DOHH2 (cell line): ENCODE results near the gene SLC7A11.

Experiments
- H3F3A ChIP-seq: fragments of 200-600 bp; sonication (generic), shearing (Covaris generic); 2 replicates; pipeline ENCODE4 v1.6.0; 2016; ENCODE audit warnings: antibody characterized with exemption, mild to moderate bottlenecking; ENCODE audit not compliant: control insufficient read depth, insufficient read depth
- H3K27ac ChIP-seq: fragments of 200-600 bp; sonication (generic); 2 replicates; pipeline ENCODE4 v1.5.1; 2014; ENCODE audit warnings: low read depth, mild to moderate bottlenecking, low read length, moderate library complexity
- H3K27me3 ChIP-seq: fragments of 200-600 bp; sonication (generic); 2 replicates; pipeline ENCODE4 v1.6.1; 2014; ENCODE audit warnings: mild to moderate bottlenecking, low read length, mixed read lengths; ENCODE audit not compliant: control insufficient read depth
- H3K36me3 ChIP-seq: fragments of 200-600 bp; sonication (generic); 2 replicates; pipeline ENCODE4 v1.6.1; 2014; ENCODE audit warnings: mild to moderate bottlenecking, low read length, moderate library complexity, mixed read lengths; ENCODE audit not compliant: control insufficient read depth
- H3K4me1 ChIP-seq: fragments of 200-600 bp; sonication (generic); 2 replicates; pipeline ENCODE4 v1.6.1; 2014; ENCODE audit warnings: mild to moderate bottlenecking, low read length, mixed read lengths; ENCODE audit not compliant: control insufficient read depth
- H3K4me2 ChIP-seq: fragments of 200-600 bp; sonication (generic); 2 replicates; pipeline ENCODE4 v1.6.0; 2014; ENCODE audit warnings: mild to moderate bottlenecking, low read length, moderate library complexity
- H3K4me3 ChIP-seq: fragments of 200-600 bp; sonication (generic); 2 replicates; pipeline ENCODE4 v1.5.1; 2014; ENCODE audit warnings: mild to moderate bottlenecking, low read length, mixed read lengths
- H3K79me2 ChIP-seq: fragments of 200-600 bp; sonication (generic); 2 replicates; pipeline ENCODE4 v1.6.1; 2014; ENCODE audit warnings: mild to moderate bottlenecking, low read length, mixed read lengths; ENCODE audit not compliant: control insufficient read depth
- H3K9me2 ChIP-seq: fragments of 200-600 bp; sonication (generic); replicated peaks from 2 replicates; pipeline ENCODE4 v1.6.1; 2014; ENCODE audit warnings: mild to moderate bottlenecking, low read length, mixed read lengths; ENCODE audit not compliant: control insufficient read depth
- H3K9me3 ChIP-seq: fragments of 200-600 bp; sonication (generic); 2 replicates; pipeline ENCODE4 v1.6.1; 2014; ENCODE audit warnings: antibody characterized with exemption, low read length, mixed read lengths; ENCODE audit not compliant: control insufficient read depth, insufficient read depth
- H4K20me1 ChIP-seq: fragments of 200-600 bp; sonication (generic); 2 replicates; pipeline ENCODE4 v1.6.0; 2014; ENCODE audit warnings: low read depth, mild to moderate bottlenecking, antibody characterized with exemption, low read length, moderate library complexity; ENCODE audit not compliant: control insufficient read depth, insufficient read depth
- CTCF ChIP-seq: fragments of 200-600 bp; sonication (generic); IDR thresholded peaks from one replicate; pipeline ENCODE4 v1.5.1; 2014; ENCODE audit warnings: antibody characterized with exemption, mild to moderate bottlenecking, low read depth, low read length; ENCODE audit not compliant: poor library complexity, severe bottlenecking
- EZH2phosphoT487 ChIP-seq: fragments of 200-600 bp; sonication (generic); IDR thresholded peaks from 2 replicates; pipeline ENCODE4 v1.6.1; 2017; ENCODE audit warnings: borderline replicate concordance, mild to moderate bottlenecking, antibody characterized with exemption, low read length, moderate library complexity, mixed read lengths

The SLC7A11 gene

GRCh38 chr4:138205531-138206233 lies 36.5 kb downstream of the SLC7A11 start:
- TF ChIP-seq CTCF (no peak), EZH2phosphoT487 (no peak)
- H3K9me3 ChIP-seq = no peaks in the 10 kb centered on the region
- no peaks in the 10 kb centered on the region for H3F3A ChIP-seq
- no peak overlapping the region for H3K4me3 ChIP-seq
- H3K9me2 ChIP-seq = no peaks in the 10 kb centered on the region
- no peak overlapping the region for H3K27ac ChIP-seq
- no peaks in the 10 kb centered on the region for H4K20me1 ChIP-seq
- no peak overlapping the region for H3K4me2 ChIP-seq
- H3K36me3 ChIP-seq = no peaks in the 10 kb centered on the region
- H3K79me2 ChIP-seq = no peaks in the 10 kb centered on the region
- no peaks in the 10 kb centered on the region for H3K27me3 ChIP-seq
- H3K4me1 ChIP-seq = peaks cover 9% of the 10 kb centered on the region

DNA sequence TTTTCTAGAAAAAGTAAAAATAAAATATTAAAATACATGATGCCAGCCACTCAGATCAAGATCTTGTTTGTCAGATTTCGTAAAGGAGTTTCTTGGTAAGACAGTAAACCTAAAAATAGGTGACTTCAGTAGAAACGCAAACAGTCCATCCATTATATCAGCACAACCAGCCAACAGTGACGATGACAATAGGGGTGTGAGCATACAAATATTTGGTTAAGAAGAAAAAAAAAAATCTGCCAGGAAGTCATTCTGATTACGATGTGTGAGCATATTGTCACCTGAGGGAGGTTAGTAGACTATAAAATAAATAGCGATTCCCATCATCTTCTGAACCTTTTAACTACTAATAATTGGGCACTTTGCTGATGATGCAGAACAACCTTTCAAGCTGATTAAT lies 37.6 kb downstream of the SLC7A11 start:
- TF ChIP-seq CTCF (no peak), EZH2phosphoT487 (no peak)

DNA sequence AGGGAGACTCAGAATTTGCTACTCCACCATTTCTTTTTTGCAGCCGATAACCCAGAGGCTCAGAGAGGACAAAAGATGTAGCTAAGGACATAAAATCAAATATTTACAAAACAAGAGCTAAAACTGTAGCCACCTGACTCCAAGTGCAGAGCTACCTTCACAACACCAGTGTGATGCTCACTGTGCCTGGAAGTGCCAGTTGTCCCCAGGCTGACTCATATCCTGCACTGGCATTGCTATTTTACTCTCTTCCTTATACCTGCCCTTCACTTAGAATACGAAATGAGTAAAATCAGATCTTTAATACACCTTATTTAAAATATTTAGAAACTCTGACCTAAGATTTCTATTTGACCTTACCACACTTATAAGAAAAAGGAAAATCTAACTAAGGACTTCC lies 39.5 kb downstream of the SLC7A11 start:
- Histone ChIP-seq H3K36me3 (no peaks in the 10 kb centered on the region), H3K4me1 (peaks cover 13% of the 10 kb centered on the region), H3K27me3 (no peaks in the 10 kb centered on the region), H3K27ac (no peak overlapping the region), H3K79me2 (no peaks in the 10 kb centered on the region), H3K9me2 (no peaks in the 10 kb centered on the region), H3K9me3 (no peaks in the 10 kb centered on the region), H4K20me1 (no peaks in the 10 kb centered on the region), H3K4me3 (no peak overlapping the region), H3F3A (no peaks in the 10 kb centered on the region), H3K4me2 (no peak overlapping the region)
- no peak for TF ChIP-seq CTCF
- TF ChIP-seq EZH2phosphoT487 = no peak

More for the DNA sequence above, 37.6 kb downstream of the SLC7A11 start:
- Histone ChIP-seq H3K79me2 (no peaks in the 10 kb centered on the region), H3K4me1 (peaks cover 9% of the 10 kb centered on the region), H4K20me1 (no peaks in the 10 kb centered on the region), H3K9me3 (no peaks in the 10 kb centered on the region), H3K27ac (no peak overlapping the region), H3K9me2 (no peaks in the 10 kb centered on the region), H3K4me3 (no peak overlapping the region), H3K4me2 (no peak overlapping the region), H3K36me3 (no peaks in the 10 kb centered on the region), H3F3A (no peaks in the 10 kb centered on the region), H3K27me3 (no peaks in the 10 kb centered on the region)
